ENCODE measurements around the gene NGLY1. TPM values are rescaled to one million over a fixed set of nuclear protein-coding genes. Genes with fewer than 3 reads are reported as not detected.

Gene NGLY1
- total and polyA plus RNA-seq, 2 of the 8 experiments (the other 6 are each of a cell fraction or from before 2014, with no cell fraction given), result 3.1 to 24.8 TPM

GRCh38 chr3:25751725-25752124 is 31.5 kb downstream of the NGLY1 start:
- H2BK12ac ChIP-seq (ENCODE audit: low read depth, low read length), result no peak overlapping the region
- 75% methylated on average over 1 of the region's 1 CpG; no CpG with 5 or more reads in 1 of the 2 experiments for WGBS, 2 experiments (ENCODE audit: extremely low coverage in 1 of 2, insufficient coverage in 1 of 2, insufficient read length in 1 of 2, insufficient replicate concordance in 2 of 2, low coverage in 1 of 2, low lambda C conversion rate in 2 of 2, missing lambda C conversion rate in 1 of 2)
- H3K79me1 ChIP-seq (ENCODE audit: low read depth, low read length), result no peaks in the 10 kb centered on the region
- no peak overlapping the region for H4K5ac ChIP-seq (ENCODE audit: insufficient read length, low read depth, low read length)
- DNase-seq (ENCODE audit: low read depth in 1 of 2, low spot score in 2 of 2), result no peak
- no peak overlapping the region for H3K14ac ChIP-seq (ENCODE audit: insufficient read length)
- no peak overlapping the region for H3K9ac ChIP-seq (replicated peaks in 1 of 4; ENCODE audit: extremely low read depth in 1 of 4, low read depth in 3 of 4, low read length in 3 of 4)
- ChIA-PET CTCF (ENCODE audit: partially characterized antibody) (interaction anchor here (1.6 kb wide), 1 partner anchor 103 kb away, joined by 7 read pairs; no protein-coding TSS in a partner anchor), POLR2A (ENCODE audit: partially characterized antibody) (no interaction called here)
- no peak overlapping the region for H3K4me3 ChIP-seq (ENCODE audit: extremely low read depth in 1 of 4, insufficient read depth in 2 of 4, low read depth in 3 of 4, low read length in 4 of 4)
- no peak overlapping the region for H2BK15ac ChIP-seq (ENCODE audit: low read length)
- H3K18ac ChIP-seq (ENCODE audit: extremely low read depth, low read length), result no peak overlapping the region
- no peak overlapping the region for H2BK120ac ChIP-seq (replicated peaks; ENCODE audit: low read depth, low read length)
- peaks cover 0 to 1% of the 10 kb centered on the region in 2 experiments for H4K20me1 ChIP-seq (replicated peaks in 1 of 2; ENCODE audit: control insufficient read depth in 1 of 2, insufficient read depth in 2 of 2, low read length in 2 of 2)
- no peak overlapping the region for H2AK5ac ChIP-seq (ENCODE audit: low read depth, low read length)
- H3K9me3 ChIP-seq (ENCODE audit: insufficient read depth in 2 of 2, low read depth in 1 of 2, low read length in 1 of 2), result no peaks in the 10 kb centered on the region
- H3K4me2 ChIP-seq (ENCODE audit: insufficient read depth in 1 of 2, low read depth in 2 of 2, low read length in 2 of 2), result no peak overlapping the region
- H3K36me3 ChIP-seq (ENCODE audit: control insufficient read depth in 2 of 4, insufficient read depth in 4 of 4, low read length in 3 of 4), result peaks cover 0 to 8% (median 3%) of the 10 kb centered on the region in 4 experiments; a peak in 4 of 8 replicates
- no peak overlapping the region for H2BK20ac ChIP-seq (ENCODE audit: low read length)
- H2AFZ ChIP-seq (ENCODE audit: low read length), result no peak overlapping the region
- FAIRE-seq, result no peak
- H3K4ac ChIP-seq (replicated peaks; ENCODE audit: insufficient read length, low read depth, low read length), result no peak overlapping the region
- no peaks in the 10 kb centered on the region for H3K27me3 ChIP-seq (replicated peaks in 1 of 4; ENCODE audit: control insufficient read depth in 3 of 4, extremely low read depth in 1 of 4, insufficient read depth in 3 of 4, low read length in 3 of 4)
- H4K8ac ChIP-seq (ENCODE audit: extremely low read depth, insufficient read depth, low read length), result no peak overlapping the region
- H3K23ac ChIP-seq (ENCODE audit: insufficient read length), result no peak overlapping the region
- H3K4me1 ChIP-seq (replicated peaks in 1 of 4; ENCODE audit: control insufficient read depth in 3 of 4, insufficient read depth in 4 of 4, low read length in 3 of 4), result peaks cover 0 to 7% (median 3%) of the 10 kb centered on the region in 4 experiments; a peak in 4 of 7 replicates
- H2BK5ac ChIP-seq (ENCODE audit: low read depth, low read length), result no peak overlapping the region
- no peak for TF ChIP-seq HDAC6 (IDR thresholded peaks at IDR 0.05; ENCODE audit: low read depth, low read length)
- no peak for TF ChIP-seq TBP (IDR thresholded peaks at IDR 0.05; ENCODE audit: low read depth, low read length)
- TF ChIP-seq POU5F1 (IDR thresholded peaks at IDR 0.05; ENCODE audit: low read depth, low read length), result no peak
- H3K23me2 ChIP-seq (ENCODE audit: low read depth, low read length), result no peaks in the 10 kb centered on the region
- no peak overlapping the region for H3K56ac ChIP-seq (replicated peaks; ENCODE audit: insufficient read length, low read depth, low read length)
- H4K91ac ChIP-seq (replicated peaks; ENCODE audit: insufficient read length, low read length), result no peak overlapping the region
- H3K27ac ChIP-seq (ENCODE audit: low read depth, low read length), result no peak overlapping the region
- no peaks in the 10 kb centered on the region for H3K79me2 ChIP-seq (ENCODE audit: control insufficient read depth in 1 of 2, insufficient read depth in 2 of 2, low read length in 2 of 2)
